ENCODE data around the gene STYK1. TPM values are rescaled to one million over a fixed set of nuclear protein-coding genes. Genes with fewer than 3 reads are reported as not detected.
"Not testable (repeated sequence)": the region's sequence is repeated elsewhere in the genome, so short reads cannot be mapped to it uniquely, and the experiment has no call there.

The STYK1 gene
- total and polyA plus RNA-seq, 8 donors: 0.30 to 1.9 (median 0.69) TPM

DNA sequence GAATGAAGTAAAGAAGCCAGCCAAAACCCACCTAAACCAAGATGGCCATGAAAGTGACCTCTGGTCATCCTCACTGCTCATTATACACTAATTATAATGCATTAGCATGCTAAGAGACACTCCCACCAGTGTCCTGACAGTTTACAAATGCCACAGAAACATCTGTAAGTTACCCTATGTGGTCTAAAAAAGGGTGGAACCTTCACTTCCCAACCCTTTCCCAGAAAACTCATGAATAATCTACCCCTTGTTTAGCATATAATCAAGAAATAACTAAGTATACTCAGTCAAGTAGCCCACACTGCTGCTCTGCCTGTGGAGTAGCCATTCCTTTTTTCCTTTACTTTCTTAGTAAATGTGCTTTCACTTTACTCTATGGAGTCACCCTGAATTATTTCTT is 19.8 kb downstream of the STYK1 start:
- TF ChIP-seq, protein P1, sequence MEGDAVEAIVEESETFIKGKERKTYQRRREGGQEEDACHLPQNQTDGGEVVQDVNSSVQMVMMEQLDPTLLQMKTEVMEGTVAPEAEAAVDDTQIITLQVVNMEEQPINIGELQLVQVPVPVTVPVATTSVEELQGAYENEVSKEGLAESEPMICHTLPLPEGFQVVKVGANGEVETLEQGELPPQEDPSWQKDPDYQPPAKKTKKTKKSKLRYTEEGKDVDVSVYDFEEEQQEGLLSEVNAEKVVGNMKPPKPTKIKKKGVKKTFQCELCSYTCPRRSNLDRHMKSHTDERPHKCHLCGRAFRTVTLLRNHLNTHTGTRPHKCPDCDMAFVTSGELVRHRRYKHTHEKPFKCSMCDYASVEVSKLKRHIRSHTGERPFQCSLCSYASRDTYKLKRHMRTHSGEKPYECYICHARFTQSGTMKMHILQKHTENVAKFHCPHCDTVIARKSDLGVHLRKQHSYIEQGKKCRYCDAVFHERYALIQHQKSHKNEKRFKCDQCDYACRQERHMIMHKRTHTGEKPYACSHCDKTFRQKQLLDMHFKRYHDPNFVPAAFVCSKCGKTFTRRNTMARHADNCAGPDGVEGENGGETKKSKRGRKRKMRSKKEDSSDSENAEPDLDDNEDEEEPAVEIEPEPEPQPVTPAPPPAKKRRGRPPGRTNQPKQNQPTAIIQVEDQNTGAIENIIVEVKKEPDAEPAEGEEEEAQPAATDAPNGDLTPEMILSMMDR (IDR thresholded peaks at IDR 0.05): no peak
- intact Hi-C loops (cut with DNase I): no loop called here
- no peak overlapping the region for H3K4me3 ChIP-seq
- no peaks in the 10 kb centered on the region for H3K9me3 ChIP-seq
- H3K27me3 ChIP-seq: no peaks in the 10 kb centered on the region
- ATAC-seq: no peak
- DNase-seq: no peak
- no peak overlapping the region for H3K27ac ChIP-seq
- no peaks in the 10 kb centered on the region for H3K4me1 ChIP-seq
- H3K36me3 ChIP-seq: no peaks in the 10 kb centered on the region

DNA sequence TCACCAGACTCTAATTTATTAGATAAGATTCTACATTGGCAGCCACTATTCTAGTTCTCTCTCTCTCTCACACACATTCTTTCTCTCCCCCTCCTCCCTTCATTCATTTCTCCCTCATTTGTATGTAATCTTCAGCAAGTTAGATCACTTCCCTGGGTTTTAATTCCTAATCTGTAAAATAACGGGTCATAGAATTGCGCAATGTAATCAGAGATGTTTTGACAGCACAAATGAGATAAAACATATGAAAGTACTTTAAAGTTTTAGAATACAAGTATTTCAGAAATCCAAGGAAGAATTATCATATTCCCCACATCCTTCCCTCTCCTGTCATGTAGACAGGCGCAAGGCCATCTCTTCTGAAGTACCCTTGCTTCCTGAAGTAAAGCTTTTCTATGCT is 21.7 kb downstream of the STYK1 start:
- Histone ChIP-seq H3K27me3 (no peaks in the 10 kb centered on the region), H3K4me1 (no peaks in the 10 kb centered on the region), H3K9me3 (peaks cover 0 to 4% of the 10 kb centered on the region in 2 donors), H3K36me3 (no peaks in the 10 kb centered on the region), H3K27ac (no peak overlapping the region), H3K4me3 (no peak overlapping the region)
- DNase-seq (peak in 1 of 4 donors; percentile 18), ATAC-seq (no peak)
- intact Hi-C loops (cut with DNase I): no loop called here
- TF ChIP-seq, protein P1 (IDR thresholded peaks at IDR 0.05): no peak

DNA sequence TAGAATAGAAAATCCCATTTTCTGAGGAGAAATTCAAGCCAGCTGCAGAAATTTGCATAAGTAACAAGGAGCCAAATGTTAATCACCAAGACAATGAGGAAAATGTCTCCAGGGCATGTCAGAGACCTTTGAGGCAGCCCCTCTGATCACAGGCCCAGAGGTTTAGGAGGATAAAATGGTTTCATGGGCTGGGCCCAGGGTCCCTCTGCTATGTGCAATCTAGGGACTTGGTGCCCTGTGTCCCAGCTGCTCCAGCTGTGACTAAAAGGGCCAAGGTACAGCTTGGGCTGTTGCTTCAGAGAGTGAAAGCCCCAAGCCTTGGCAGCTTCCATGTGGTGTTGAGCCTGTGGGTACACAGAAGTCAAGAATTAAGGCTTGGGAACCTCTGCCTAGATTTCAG is 27.3 kb downstream of the STYK1 start:
- H3K27me3 ChIP-seq; H3K4me1 ChIP-seq; DNase-seq; H3K36me3 ChIP-seq; intact Hi-C loops (cut with DNase I); H3K4me3 ChIP-seq; ATAC-seq; H3K27ac ChIP-seq: not testable (repeated sequence)
- peaks cover 0 to 26% of the 10 kb centered on the region in 2 donors for H3K9me3 ChIP-seq

DNA sequence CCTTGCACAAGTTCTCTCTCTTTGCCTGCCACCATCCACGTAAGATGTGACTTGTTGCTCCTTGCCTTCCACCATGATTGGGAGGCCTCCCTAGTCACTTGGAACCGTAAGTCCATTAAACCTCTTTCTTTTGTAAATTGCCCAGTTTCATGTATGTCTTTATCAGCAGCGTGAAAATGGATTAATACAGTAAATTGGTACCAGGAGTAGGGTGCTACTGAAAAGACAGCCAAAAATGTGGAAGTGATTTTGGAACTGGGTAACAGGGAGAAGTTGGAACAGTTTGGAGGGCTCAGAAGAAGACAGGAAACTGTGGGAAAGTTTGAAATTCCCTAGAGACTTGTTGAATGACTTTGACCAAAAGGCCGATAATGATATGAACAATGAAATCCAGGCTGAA is 27.9 kb downstream of the STYK1 start:
- TF ChIP-seq, protein P1 (IDR thresholded peaks at IDR 0.05): no peak
- peaks cover 0 to 26% of the 10 kb centered on the region in 2 donors for H3K9me3 ChIP-seq
- H3K4me1 ChIP-seq: no peaks in the 10 kb centered on the region
- ATAC-seq (no peak), DNase-seq (no peak)
- H3K36me3 ChIP-seq: no peaks in the 10 kb centered on the region
- intact Hi-C loops (cut with DNase I): no loop called here
- no peaks in the 10 kb centered on the region for H3K27me3 ChIP-seq
- no peak overlapping the region for H3K27ac ChIP-seq
- H3K4me3 ChIP-seq: no peak overlapping the region

DNA sequence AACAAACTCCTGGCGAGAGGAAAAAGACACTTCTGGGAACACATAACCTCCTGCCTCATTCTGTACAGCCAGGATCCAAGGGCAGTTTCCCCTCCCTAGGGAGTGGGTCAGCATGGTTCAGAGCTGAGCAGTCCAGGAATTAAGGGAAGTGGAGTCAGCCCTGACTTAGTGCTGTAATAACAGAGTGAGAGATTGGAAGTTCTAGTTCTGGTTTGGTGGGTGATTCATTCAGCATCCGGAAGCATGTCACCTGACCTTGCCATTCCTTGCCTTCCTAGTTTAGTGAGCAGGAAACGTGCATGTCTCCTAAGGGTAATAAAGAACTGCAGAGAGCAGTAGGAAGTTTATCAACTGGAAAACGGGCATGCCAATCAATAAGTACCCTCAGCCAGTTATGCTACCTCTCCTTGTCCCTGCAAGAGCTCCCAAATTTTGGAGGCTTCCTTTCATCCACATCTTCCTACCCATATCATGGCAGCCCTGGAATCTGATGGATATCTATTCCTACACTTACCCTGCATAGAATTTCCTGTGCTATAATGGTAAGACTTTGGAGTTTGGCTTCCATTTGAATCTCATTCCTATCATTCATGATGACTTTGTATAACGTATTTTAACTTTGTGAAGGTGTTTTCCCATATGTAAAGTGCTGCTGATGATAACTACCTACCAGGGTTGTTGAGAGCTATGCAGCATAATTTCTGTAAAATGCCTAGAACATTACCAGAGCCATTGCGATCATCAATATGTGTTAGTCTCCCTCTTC is 31.9 kb downstream of the STYK1 start:
- TF ChIP-seq, protein P1 (IDR thresholded peaks at IDR 0.05): no peak
- Histone ChIP-seq H3K4me3 (no peak overlapping the region), H3K27ac (no peak overlapping the region), H3K27me3 (no peaks in the 10 kb centered on the region), H3K4me1 (no peaks in the 10 kb centered on the region), H3K36me3 (no peaks in the 10 kb centered on the region), H3K9me3 (peaks cover 0 to 20% of the 10 kb centered on the region in 2 donors)
- intact Hi-C loops (cut with DNase I): no loop called here
- ATAC-seq (peak; percentile 33), DNase-seq (no peak)

DNA sequence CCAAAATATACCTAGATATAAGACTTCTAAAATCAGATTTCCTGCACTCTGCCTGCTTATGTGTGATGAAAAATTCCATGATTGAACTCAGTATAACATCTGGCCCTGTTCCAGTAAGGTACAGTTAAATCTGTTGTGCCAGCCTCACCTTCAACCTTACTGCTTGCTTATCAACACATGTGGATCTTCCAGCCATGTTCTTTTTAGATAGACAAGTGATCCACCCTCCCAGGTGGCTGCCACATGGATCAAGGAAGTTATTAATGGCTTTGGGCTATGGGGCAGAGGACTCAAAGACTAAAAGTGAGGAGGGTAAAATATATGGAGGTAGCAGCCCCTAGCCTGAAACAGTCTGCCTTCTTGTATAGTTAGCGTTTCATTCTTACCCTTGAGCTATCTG is 35.1 kb downstream of the STYK1 start:
- H3K36me3 ChIP-seq: no peaks in the 10 kb centered on the region
- no peaks in the 10 kb centered on the region for H3K27me3 ChIP-seq
- H3K4me1 ChIP-seq: no peaks in the 10 kb centered on the region
- TF ChIP-seq, protein P1 (IDR thresholded peaks at IDR 0.05): no peak
- no peak overlapping the region for H3K27ac ChIP-seq
- no peak for DNase-seq
- no peak overlapping the region for H3K4me3 ChIP-seq
- no peak for ATAC-seq
- H3K9me3 ChIP-seq: no peaks in the 10 kb centered on the region
- intact Hi-C loops (cut with DNase I): no loop called here

Data from left lung (tissue), 10 donors.